Prostate gland (tissue), 2 donors: ENCODE data around the gene SLIT1.

ENCODE experiments used
- CTCF ChIP-seq, 4 experiments: fragments of 200-600 bp in 2 of 4; fragments of 450-650 bp in 2 of 4; sonication (generic) in 2 of 4; IDR thresholded peaks; 1 replicate in 3 of 4; 2 replicates in 1 of 4; pipeline ENCODE4 v1.5.1; 2016 to 2019; ENCODE audit warnings: antibody characterized with exemption in 4 of 4, mild to moderate bottlenecking in 2 of 4, moderate library complexity in 2 of 4
- POLR2A ChIP-seq: fragments of 450-650 bp; IDR thresholded peaks from one replicate; pipeline ENCODE4 v1.6.1; 2016; ENCODE audit warnings: antibody characterized with exemption, mild to moderate bottlenecking

DNA sequence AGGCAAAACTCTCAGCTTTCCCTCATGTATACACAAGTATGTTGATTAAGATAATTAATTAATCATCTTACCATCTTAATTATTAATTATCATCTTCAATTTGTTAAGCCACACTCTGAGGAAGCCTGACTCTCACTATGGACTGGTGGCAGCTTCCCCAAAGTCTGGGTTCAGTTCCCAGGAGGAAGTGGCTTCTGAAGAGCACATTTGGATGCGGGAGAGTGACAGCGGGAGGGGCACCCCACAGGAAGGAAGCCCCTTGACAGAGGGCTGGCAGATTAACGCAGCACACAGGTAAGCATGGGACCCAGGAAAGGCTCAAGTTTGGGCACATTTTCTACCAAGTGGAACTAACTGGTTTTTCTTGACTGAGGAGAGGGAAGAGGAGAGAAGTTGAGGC, 13.4 kb upstream of the SLIT1 start:
- TF ChIP-seq CTCF (IDR thresholded peaks at IDR 0.05) (no peak), POLR2A (no peak)
